Measurements from ENCODE around the gene FBH1.
A peak's percentile ranks its signal among the peaks of the same experiment; 100 is the strongest.
"Not testable (repeated sequence)": the region's sequence is repeated elsewhere in the genome, so short reads cannot be mapped to it uniquely, and the experiment has no call there.

FBH1 gene

DNA sequence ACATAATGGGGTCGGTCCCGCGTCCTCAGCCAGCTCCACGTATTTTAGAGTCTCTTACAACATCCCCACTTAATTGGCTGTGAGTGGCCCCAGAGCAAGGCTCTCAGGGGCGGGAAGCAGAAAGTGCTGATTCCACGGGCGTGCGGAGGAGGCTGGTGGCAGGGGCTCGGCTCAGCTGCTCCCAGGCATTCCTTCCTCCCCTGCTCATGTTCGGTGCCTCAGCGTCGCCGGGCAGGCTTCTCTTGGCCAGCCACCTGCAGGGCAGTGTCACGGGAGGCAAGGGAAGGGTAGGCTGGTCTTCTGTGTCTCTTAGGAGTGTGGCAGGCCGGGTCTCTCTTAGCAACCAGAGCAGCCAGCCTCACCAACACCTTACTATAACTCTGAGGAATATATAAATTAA, 53.5 kb downstream of the FBH1 start:
- DNase-seq: no peak

DNA sequence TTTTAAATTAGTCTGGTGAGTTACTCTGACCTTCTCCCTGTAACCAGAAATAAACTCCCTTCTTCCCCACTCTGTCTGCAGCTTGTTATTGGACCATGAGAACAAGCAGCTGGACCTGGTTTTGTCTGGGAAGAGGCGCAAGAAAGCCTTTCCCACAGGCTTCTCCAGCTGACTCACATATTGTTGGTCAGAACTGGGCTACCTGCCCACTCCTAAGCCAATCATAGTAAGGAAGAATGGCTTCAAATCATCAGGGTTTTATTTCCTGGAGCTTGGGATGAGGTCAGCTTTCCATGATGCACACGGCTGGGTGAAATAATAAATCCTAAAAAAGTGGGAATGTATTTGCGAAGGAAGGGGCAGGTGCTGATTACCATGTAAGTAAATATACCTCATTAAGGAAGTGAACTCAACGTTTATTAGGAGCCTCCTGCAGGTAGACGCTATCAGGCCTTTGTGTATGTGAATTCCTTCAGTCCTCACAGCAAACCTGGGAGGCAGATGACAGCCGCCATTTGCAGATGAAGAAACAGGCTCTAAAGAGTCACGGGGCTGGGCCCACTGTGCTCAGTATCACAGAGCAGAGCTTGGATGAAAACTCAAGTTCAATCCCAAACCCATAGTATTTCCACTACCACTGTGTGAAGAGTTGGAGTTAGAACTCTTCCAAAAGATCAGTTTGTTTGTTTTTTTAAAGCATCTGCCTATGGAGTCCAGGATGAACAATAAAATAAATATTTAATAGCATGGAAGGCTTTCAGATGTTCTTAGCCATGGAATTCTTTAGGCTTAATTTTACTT, 54.5 kb downstream of the FBH1 start:
- DNase-seq: no peak

DNA sequence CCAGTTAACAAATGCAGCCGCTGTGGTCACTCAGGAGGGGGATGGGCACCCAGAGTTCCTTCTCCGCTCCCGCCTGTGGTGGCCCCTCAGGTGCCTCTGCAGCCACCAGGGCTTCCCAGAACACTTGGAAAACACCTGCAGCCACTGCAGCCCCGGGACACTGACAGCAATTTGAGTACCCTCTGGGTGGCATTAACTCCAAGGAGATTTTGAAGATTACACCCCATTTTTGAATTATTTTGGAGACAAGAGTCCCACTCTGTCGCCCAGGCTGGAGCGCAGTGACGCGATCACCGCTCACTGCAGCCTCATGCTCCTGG, 55.1 kb downstream of the FBH1 start:
- no peak for DNase-seq

DNA sequence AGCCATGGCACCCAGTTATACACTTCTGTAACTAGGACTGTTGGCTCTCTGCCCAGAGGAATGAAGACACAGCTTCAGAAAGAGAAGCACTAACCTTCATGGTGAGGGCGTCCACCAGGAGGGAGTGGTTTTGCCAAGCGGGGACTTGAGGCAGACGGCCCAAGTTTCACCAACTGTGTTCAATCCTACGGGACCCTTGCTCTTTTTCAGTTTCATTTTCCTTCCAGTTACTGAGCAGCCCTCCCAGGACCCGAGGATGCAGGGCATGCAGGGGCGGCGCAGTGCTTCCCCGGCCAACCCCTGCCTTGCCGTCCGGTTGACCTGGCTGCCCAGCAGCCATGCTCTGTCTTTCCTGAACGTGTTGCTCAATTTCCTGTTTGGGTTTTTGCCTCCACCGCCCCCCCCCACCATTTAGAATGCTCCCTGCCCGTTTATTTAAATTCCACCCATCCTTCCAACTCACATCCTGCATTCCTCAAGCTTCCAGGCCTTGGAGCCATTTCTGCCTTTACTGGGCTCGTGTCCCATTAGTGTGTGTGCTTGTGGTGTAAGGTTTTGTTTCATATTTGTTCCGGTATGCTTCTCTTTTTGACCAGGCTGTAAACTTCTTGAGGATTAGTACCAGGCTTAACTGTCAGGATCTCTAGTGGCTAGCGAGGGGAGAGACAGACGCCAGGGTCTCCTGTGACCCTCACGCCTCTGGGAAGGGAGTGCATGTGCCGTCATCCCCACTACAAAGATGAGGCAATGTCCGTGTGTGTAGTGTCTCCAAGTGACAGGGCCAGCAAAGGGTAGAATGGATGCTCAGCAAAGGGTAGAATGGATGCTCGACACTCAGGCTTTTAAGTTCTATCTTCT, 55.7 kb downstream of the FBH1 start:
- peak; percentile 55 for DNase-seq

DNA sequence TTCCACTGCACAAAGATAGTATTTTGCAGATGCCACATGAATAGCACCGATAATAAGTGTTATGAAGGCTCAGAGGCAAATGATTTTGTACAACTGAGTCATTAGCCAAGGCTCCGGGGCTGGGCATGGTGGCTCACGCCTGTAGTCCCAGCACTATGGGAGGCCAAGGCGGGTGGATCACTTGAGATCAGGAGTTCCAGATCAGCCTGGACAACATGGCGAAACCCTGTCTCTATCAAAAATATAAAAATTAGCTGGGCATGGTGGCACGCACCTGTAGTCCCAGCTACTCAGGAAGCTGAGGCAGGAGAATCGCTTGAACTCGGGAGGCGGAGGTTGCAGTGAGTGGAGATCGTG, 56.4 kb downstream of the FBH1 start:
- not testable (repeated sequence) for DNase-seq

DNA sequence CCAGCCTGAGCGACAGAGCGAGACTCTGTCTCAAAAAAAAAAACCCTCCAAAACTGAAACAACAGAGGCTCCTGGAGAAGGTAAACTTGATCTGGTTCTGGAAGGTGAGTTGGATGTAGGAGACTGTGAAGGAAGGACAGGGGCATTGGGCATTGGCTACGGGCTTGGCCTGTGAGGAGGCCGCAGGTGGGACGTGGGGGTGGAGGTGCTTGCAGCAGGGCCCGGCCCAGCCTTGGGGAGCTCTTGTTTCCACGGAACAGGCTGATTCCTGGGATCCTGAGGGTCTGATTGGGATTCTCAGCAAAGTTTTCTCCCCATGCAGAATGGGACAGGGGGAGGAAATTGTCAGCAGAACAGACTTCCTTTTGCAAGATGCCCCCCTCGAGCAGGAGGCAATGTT, 56.7 kb downstream of the FBH1 start:
- DNase-seq: no peak

DNA sequence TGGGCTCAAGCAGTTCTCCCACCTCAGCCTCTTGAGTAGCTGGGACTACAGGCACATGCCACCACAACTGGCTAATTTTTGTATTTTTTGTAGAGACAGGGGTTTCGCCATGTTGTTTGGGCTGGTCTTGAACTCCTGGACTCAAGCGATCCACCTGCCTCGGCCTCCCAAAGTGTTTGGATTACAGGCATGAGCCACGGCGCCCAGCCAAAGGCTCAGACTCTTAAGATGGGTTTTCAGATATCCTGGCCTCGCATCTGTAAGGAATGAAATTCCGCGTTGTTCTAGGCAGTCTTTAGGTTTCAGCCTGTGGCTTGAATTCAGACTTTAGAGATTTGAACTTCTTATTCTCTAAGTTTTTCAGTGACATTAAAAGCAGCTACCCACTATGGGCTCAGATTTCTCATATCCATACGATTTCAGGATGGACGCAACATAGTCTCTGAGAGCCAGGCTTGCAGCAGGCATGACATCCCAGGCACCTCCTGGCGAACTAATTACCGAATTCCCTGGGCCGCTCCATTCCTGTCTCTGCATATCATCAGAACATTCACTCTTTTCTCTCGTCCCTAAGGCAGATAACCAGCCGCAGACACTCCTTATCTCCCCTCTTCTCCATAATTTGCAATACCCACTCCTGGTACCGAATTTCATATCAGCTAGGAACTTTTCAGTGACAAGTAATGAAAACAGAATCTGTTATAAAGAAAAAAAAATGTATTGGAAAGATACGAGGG, 57.6 kb downstream of the FBH1 start:
- DNase-seq: no peak

DNA sequence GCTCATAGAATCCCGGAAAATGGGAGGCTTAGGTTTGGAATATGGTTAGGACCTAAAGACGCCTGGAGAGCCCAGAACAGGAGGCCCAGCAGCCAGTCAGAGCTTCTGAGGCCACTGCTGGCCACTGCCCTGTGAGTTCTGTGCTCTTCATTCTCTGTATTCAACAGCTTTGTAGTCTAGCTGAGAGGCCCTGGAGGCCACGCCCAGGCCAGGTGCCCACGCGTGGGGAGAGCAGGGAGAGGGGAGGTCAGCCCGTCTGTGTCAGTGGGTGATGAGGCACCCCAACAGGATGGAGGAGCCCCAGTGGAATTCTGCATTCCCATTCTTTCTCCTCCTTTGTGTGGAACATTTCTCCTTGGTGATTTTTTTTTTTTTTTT, 58.2 kb downstream of the FBH1 start:
- DNase-seq: no peak

DNA sequence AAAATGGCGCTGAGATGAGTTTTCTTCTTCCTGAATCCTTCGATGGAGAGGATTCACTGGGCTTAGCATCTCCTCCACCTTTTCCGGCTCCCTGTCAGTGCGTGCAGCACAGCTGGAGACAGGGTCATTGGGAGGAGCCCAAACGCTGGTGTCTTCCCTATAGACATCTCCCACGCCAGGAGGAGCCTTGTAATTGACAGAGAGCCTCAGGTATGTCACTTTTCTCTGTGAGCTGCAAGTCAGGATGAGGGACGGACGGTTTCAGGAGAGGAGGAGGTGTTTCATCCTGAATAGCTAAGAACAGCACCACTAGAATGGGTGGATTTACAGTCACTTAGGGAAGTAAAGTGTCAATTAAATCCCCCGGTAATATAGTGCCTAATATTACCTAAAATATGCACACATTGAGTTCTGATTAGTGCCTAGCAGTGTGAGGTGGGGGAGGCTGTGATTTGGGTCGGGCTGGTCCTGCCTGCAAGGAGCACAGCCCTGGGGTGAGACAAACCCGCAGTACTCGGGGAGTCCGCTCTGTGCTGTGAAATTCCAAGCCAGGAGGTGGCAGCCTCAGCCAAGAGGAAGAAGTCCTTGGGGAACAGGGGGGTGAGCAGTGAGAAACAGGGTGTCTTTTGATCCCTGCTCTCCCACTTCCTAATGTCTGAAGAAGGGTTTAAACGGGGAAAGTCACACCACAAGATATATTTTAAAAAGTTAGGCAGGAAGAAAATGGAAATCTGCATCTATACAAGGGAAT, 59.1 kb downstream of the FBH1 start:
- peak; percentile 39 for DNase-seq

DNA sequence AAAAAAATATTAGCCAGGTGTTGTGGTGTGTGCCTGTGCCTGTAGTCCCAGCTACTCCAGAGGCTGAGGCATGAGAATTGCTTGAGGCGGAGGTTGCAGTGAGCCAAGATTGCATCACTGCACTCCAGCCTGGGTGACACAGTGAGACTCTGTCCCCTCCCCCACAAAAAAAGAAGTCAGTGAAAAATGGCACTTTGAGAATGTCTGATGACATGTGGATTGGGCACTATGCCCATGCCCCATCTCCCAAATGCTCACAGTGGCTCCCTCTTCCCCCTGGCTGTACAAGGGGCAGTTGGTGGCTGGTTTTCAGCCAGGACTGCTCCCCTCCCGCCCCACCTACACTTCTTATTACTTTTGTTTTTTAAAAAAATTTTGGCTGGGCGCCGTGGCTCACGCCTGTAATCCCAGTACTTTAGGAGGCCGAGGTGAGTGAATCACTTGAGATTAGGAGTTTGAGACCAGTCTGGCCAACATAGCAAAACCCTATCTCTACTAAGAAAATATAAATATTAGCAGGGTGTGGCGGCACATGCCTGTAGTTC, 61.2 kb downstream of the FBH1 start:
- DNase-seq: peak; percentile 75

DNA sequence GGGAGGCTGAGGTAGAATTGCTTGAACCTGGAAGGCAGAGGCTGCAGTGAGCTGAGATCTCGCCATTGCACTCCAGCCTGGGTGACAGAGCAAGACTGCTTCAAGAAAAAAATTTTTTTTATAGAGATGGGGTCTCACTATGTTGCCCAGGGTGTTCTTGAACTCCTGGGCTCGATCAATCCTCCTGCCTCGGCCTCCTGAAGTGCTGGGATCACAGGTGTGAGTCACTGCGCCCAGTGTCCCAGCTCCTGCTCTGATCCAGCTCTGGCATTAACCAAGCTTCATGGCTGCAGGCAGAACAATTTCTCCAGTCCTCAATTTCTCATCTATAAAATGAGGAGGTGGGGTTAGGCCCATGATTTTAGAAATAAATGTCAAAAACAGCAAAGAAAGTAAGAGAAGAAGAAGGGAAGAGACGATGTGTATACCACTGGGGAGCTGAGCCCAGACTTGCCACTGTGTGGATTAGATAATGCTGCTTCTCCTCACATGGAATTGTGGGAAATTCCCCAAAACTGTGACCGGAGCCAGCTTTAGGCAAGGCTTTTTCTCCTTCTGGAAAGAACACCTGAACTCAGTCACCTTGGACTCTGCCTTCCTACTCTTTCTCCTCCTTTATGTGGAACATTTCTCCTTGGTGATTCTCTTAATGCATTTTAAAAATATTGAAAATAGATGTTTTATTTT, 61.8 kb downstream of the FBH1 start:
- DNase-seq: no peak

DNA sequence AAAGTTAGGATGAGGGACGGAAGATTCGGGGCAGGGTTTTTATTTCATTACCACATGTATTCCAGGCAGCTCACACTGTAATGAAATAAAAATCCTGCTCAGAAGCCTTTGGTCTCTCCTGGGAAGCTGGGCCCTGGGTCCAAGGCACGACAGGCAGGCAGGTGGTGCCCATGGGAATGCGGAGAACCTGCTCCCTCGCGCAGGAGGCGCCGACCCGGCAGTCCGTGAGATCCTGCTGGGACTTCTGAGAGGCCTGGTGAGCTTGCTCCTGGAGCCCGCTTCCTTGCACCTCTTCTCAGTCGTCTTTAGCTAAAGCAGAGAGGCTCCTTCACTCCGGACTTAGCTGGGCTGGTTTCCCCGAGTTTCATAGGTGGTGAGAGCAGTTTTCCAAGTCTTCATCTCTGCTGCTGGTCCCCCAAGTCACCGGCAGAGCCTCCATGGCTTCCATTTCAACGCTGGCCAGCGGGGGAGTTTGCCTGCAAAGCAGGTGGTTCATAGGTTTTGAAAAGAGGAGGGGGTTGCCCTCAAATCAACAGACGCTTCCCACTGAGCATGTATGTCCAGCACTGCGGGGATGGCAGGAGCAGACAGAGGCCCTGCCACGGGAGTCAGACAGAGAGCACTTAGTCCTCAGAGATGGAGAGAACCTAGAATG, 62.8 kb downstream of the FBH1 start:
- no peak for DNase-seq

DNA sequence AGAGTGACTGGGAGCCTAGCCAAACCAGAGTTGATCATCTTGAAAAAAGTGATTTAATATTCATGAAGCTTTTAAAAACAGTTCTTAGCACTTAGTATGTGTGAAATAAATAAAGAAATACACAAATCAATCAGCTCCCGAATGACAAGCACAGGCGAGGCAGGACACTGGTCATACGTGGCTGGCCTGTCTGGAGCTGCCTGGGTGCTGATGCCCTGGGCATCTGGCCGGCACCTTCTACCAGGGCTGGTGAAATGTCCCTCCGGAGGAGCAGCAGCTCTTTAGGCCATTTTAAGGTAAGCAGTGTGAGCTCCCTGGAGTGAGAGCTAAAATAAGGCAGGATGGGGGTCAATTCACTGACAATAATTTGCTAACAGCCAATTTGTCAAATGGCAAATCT, 63.6 kb downstream of the FBH1 start:
- DNase-seq: no peak

DNA sequence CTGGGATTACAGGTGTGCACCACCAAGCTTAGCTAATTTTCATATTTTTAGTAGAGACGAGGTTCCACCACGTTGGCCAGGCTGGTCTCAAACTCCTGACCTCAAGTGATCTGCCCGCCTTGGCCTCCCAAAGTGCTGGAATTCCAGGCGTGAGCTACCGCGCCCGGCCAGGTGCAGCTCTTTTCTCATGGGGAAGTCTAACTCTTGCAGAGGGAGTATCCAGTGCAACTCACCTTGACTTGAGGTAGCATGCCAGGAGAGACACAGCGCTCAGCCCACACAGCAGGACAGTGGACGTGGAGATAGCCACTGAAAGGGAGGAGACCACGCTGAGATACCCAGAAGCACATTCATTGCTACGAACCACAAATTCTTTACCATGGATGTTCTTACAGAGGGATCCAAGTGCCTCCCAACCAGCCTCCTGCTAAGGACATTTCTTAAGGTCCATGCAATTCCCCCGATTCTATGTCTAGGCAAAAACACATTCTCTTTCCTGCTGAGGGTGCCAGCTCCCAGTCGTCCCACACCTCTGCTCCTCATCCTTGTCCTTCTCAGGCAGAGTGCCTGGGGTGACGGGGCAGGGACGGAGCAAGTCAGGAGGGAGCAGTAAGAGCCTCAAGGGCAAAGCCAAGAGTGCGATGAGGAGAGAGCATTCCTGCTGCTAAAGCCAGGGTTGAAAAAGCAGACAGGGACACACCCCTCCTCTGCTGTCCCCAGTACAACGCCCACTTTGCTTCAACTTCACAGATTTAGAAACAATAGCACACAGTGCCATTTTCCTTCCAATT, 66.3 kb downstream of the FBH1 start:
- DNase-seq: no peak

DNA sequence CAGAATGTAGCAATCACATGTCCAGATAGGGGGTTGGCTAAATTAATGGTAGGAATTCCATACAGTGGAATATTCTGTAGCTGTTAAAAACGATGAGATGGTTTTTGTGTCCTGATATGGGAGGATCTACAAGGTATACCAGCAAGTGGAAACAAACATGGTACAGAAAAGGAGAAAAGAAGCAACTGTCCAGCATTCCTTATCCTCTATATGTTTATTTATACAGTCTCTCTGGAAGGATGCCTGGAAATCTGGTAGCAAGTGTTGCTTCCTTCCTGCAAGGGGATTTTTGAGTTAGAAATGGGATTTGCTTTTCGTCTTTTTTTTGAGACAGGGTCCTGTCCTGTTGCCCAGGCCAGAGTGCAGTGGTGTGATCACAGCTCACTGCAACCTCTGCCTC, 68.0 kb downstream of the FBH1 start:
- DNase-seq: no peak

DNA sequence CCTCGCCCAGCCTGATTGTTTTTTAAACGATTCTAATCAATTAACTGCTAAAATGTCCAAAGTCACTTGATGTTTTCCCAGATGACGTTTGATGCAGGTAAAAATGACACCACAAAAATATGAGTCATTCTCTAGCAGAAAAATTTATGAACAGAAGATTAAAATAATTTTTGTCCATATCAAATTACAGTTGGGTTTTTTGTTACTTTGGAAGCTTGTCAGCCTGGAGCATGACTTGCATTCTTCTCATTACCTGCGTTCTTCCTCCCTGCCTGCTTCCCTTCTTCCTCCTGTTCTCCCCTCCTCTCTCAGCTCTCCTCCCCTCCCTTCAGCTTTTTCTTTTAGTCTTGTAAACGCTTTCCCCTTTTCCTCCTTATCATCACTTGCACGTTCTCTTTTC, 68.6 kb downstream of the FBH1 start:
- no peak for DNase-seq

DNA sequence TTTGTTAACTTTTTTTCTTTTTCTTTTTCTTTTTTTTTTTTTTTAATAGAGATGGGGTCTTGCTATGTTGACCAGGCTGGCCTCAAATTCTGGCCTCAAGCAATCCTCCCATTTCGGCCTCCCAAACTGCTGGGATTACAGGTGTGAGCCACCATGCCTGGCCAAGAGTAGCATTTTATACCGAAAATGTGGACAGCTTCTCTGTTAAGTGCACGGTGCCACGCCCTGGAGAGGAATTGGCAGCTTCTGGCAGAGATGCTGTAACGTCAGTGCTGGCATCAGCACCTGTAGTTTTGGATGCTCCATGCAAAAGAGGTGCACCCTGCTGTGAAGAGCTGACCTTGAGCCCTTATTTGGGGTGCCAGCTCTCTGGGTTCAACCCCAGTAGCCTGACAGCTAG, 69.1 kb downstream of the FBH1 start:
- no peak for DNase-seq

DNA sequence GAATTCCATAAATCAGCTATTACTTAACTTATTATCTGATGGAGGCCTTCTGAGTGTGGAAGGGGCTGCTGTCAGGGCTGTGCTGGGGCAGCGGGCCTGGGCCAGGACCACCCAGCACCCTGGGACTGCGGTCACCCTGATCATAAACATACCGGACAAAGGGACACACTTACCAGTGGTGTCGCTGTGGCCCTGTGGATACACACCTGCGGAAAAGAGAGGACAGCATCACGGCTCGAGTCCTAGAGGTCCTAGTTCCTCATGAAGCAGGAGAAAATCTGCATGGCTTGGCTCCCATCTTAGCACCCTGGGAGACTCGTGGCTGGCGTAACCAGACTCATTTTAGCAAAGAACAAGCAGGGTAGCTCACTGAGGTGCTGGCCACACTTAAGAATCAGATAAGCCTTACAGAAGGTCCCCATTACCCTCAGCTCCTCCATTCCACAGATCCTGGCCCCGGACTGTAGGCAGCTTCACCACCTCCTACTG, 69.6 kb downstream of the FBH1 start:
- no peak for DNase-seq

DNA sequence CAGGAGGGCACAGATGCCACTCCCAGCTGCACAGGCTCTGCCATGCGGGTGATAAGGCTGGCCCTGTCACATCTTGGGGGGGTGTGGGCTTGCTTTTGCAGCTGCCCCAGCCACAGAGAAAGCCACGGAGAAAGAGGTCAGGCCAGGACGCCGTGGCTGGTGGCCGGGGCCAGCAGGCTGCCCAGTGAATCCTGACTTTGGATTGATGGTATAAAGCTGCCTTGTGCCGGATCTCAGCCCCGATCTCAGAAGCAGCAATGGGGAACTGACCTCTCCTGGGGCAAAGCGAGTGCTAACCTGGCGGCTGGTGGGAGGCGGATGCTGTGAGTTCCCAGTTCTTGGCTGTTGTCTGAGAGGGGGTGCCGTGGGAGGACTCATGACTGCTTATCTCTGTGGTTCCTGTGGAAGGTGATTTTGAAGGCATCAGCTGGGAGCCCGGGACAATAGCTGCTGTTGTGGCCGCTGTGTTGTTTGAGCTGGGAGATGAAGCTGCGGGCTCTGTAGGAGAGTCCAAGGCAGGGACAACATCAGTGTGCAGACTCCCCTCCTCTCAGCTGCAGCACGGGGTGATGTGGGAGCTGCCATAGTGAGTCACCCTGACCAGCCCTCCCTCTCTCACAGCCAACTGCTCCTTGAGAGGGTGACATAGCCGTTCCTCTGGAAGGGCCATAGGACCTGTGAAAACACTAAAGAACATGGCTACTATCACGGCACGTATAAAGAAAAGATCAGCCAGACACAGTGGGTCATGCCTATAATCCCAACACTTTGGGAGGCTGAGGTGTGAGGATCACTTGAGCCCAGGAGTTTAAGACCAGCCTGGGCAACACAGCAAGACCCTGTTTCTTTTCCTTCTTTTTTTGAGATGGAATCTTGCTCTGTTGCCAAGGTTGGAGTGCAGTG, 70.3 kb downstream of the FBH1 start:
- no peak for DNase-seq

DNA sequence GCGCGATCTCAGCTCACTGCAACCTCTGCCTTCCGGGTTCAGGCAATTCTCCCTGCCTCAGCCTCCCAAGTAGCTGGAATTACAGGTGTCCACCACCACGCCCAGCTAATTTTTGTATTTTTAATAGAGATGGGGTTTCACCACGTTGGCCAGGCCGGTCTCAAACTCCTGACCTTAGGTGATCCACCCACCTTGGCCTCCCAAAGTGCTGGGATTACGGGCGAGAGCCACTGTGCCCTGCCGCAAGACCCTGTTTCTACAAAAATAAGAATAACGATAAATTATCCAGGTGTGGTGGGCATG, 70.9 kb downstream of the FBH1 start:
- not testable (repeated sequence) for DNase-seq

Measured in MV-4-11 (cell line).